GM12874 (cell line): ENCODE measurements around the gene SYTL5.

Experiments used
- CTCF ChIP-seq: IDR thresholded peaks from 2 replicates; pipeline ENCODE4 v1.5.1; 2011; ENCODE audit warnings: low read depth, mild to moderate bottlenecking, control low read depth, low read length, moderate library complexity; ENCODE audit not compliant: insufficient read depth

SYTL5 gene

GRCh38 chrX:38052096-38052495 lies 45.7 kb downstream of the SYTL5 start:
- no peak for TF ChIP-seq CTCF

GRCh38 chrX:38055170-38055847 lies 49.0 kb downstream of the SYTL5 start:
- TF ChIP-seq CTCF: no peak

- TF ChIP-seq CTCF: no peak
Observed at GRCh38 chrX:38060331-38060878, 54.1 kb downstream of the SYTL5 start.

GRCh38 chrX:38061335-38061734 lies 55.0 kb downstream of the SYTL5 start:
- TF ChIP-seq CTCF: no peak

- TF ChIP-seq CTCF: no peak
Observed at GRCh38 chrX:38066934-38067333, 60.6 kb downstream of the SYTL5 start.

GRCh38 chrX:38069273-38069672 lies 62.9 kb downstream of the SYTL5 start:
- no peak for TF ChIP-seq CTCF

GRCh38 chrX:38069991-38070390 lies 63.6 kb downstream of the SYTL5 start:
- TF ChIP-seq CTCF: no peak
